Coronary artery (tissue), 2 donors: ENCODE results near the gene DHX34.

Source experiments
- DNase-seq: peaks from one replicate; pipeline ENCODE4 v3.0.0-alpha.2; 2017; ENCODE audit warnings: low spot score
- H3K27ac ChIP-seq, 2 donors: fragments of 200-600 bp; sonication (generic); one replicate each; pipeline ENCODE4 v1.5.1; 2016 to 2019
- H3K4me3 ChIP-seq: fragments of 200-600 bp; sonication (generic); 2 replicates; pipeline ENCODE4 v1.5.1; 2016; ENCODE audit warnings: mild to moderate bottlenecking, moderate library complexity
- CTCF ChIP-seq: fragments of 200-600 bp; sonication (generic); IDR thresholded peaks from one replicate; pipeline ENCODE4 v1.5.1; 2019; ENCODE audit warnings: antibody characterized with exemption

DHX34 gene

DNA sequence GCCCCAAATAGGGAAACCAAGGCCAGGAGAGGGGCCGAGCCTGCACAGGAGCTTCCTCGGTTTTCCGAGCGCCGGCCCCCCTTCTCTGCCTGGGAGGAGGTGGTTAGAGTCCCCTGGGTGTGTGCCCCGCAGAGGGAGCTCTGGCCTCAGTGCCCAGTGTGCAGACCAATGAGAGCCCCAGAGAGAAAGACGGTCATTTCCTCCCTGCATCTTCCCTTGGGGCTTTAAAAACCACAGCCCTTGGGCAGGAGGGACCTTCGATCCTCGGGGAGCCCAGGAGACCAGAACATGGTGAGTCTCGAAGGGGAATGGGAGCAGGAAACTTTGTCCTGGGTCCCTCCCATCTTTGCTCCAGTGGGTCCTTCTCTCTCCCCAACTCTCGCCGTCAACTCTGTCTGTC is 39.5 kb upstream of the DHX34 start, which contains the start of gene C5AR1:
Gene C5AR1, plus strand, starts transcription at position 254 of the 400 bp plus-strand sequence. Its CDS starts 35 bp downstream, at position 289.
- TF ChIP-seq CTCF = no peak

GRCh38 chr19:47310323-47310722 is 38.8 kb upstream of the DHX34 start:
- Histone ChIP-seq H3K4me3 (peak overlapping the region; percentile 46), H3K27ac (peak overlapping the region in 1 of 2 donors; percentile 59)
- TF ChIP-seq CTCF = no peak
- DNase-seq = no peak

More for the DNA sequence above, 39.5 kb upstream of the DHX34 start, which contains the start of gene C5AR1:
- peak within 1 kb of the TSS in 1 of 2 donors; percentile 59 for H3K27ac ChIP-seq
- H3K4me3 ChIP-seq = peak within 1 kb of the TSS; percentile 46
- no peak for DNase-seq

GRCh38 chr19:47310819-47311218 is 38.3 kb upstream of the DHX34 start:
- TF ChIP-seq CTCF = no peak
- Histone ChIP-seq H3K4me3 (peak overlapping the region; percentile 46), H3K27ac (peak overlapping the region in 1 of 2 donors; percentile 59)
- DNase-seq = no peak

GRCh38 chr19:47312366-47313006 is 36.6 kb upstream of the DHX34 start:
- DNase-seq = no peak
- Histone ChIP-seq H3K27ac (peak overlapping the region in 1 of 2 donors; percentile 68), H3K4me3 (peak overlapping the region; percentile 43)
- no peak for TF ChIP-seq CTCF

DNA sequence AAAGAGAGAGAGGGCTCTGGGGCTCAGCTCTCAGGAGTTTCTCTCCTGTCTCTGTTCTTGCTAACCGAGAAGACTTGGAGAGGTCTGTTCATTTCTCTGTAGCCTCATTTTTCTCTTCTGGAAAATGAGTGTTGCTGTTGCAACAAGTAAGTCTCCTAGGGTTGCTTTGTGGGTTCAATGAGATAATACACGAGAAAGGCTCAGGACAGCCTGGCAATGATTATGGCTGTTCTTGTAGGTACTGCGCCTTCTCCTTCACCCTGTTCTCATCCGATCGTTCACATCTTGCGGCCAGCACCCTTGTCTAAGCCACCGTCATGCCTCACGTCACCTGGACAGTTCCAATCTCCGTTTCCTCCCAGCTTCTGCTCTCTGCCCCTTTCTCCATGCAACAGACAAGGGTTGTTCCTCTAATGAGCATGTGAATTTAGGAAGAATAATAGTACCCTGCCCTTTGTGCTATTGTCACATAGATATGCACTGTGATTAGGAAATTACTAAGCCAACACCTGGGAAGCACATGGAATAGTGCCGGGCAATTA is 35.3 kb upstream of the DHX34 start:
- Histone ChIP-seq H3K4me3 (peak overlapping the region; percentile 43), H3K27ac (peak overlapping the region in 1 of 2 donors; percentile 68)
- no peak for TF ChIP-seq CTCF
- no peak for DNase-seq

- no peak for DNase-seq
- Histone ChIP-seq H3K27ac (peak overlapping the region in 1 of 2 donors; percentile 64), H3K4me3 (no peak overlapping the region)
- no peak for TF ChIP-seq CTCF
These were observed 33.8 kb upstream of the DHX34 start for GRCh38 chr19:47315125-47315821.
